Testis (tissue), 3 donors: ENCODE results near the gene TAF1B. TPM values are rescaled to one million over a fixed set of nuclear protein-coding genes. Genes with fewer than 3 reads are reported as not detected.
A peak's percentile ranks its signal among the peaks of the same experiment; 100 is the strongest.

ENCODE experiments used
- DNase-seq: peaks from one replicate; pipeline ENCODE4 v3.0.0-alpha.2; 2019
- H3K27ac ChIP-seq, 2 donors: fragments of 200-600 bp; sonication (generic); one replicate each; pipeline ENCODE4 v1.5.1; 2019
- H3K27me3 ChIP-seq: fragments of 200-600 bp; sonication (generic); one replicate; pipeline ENCODE4 v1.5.1; 2019
- H3K36me3 ChIP-seq: fragments of 200-600 bp; sonication (generic); one replicate; pipeline ENCODE4 v1.5.1; 2017; ENCODE audit warnings: low read depth; ENCODE audit errors: missing control alignments
- H3K4me1 ChIP-seq: fragments of 200-600 bp; sonication (generic); one replicate; pipeline ENCODE4 v1.5.1; 2019
- H3K4me3 ChIP-seq, 2 donors: fragments of 200-600 bp; sonication (generic); one replicate each; pipeline ENCODE4 v1.5.1; 2017 to 2019
- H3K9me3 ChIP-seq: fragments of 200-600 bp; sonication (generic); one replicate; pipeline ENCODE4 v1.5.1; 2017
- POLR2A ChIP-seq: fragments of 450-650 bp; IDR thresholded peaks from one replicate; pipeline ENCODE4 v1.6.1; 2017; ENCODE audit warnings: antibody characterized with exemption, mild to moderate bottlenecking, moderate library complexity
- WGBS, 2 donors: methylation state at CpG; one replicate each; pipeline ENCODE4 v1.1.5; 2018; 5-methylcytosine and 5-hydroxymethylcytosine counted together
- intact Hi-C: fragments of 100-400 bp; cut with DNase I; formaldehyde crosslinking; loops from one replicate; pipeline ENCODE4 v1.15.1; 2023; ENCODE audit warnings: low total_unique reads
- polyA plus RNA-seq: library from polyadenylated mRNA; stranded (reverse); fragments of 350-450 nt; fragmentation: Illumina TruSeq; extraction: RNeasy Lipid Tissue Mini Kit (QIAGEN cat#74804); gene quantifications from one replicate; pipeline ENCODE4 v1.2.3, GENCODE V29; 2014; ENCODE audit warnings: low read depth, low replicate concordance; ENCODE audit not compliant: insufficient read depth
- total RNA-seq, 2 donors: library from RNA; depleted of rRNA; stranded (reverse); fragments of >200 nt; gene quantifications; one replicate each; pipeline ENCODE4 v1.2.3, GENCODE V29; 2016
- TF ChIP-seq, protein P1 (sequence below), 3 experiments: fragments of 450-650 bp in 2 of 3; fragments of 200-600 bp in 1 of 3; sonication (generic) in 1 of 3; IDR thresholded peaks; one replicate each; pipeline ENCODE4 v1.5.1; 2016 to 2019; ENCODE audit warnings: antibody characterized with exemption in 3 of 3, mild to moderate bottlenecking in 2 of 3, moderate library complexity in 1 of 3

The TAF1B gene
- total and polyA plus RNA-seq, 3 donors from 2014 or later = 13.3 to 22.0 (median 22.0) TPM

DNA sequence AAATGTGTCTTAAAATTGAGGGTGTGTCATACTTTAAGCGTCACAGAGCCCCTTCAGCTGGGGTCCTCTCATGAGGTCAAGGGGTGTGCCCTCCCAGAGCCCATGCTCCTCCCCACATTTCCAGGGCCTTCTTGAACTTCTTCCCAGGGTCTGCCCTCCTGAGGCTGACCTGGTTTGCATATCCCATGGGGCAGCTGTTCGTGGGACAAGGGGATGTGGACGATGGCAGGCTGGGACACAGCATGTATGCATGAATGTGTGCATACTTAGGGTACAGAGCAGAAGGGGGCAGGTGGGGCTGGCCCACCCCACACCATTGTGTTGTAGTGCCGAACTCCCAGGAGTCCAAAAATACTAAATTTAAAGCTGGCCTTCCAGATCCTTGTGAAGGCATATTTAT, 46.2 kb upstream of the TAF1B start:
- Histone ChIP-seq H3K9me3 (no peaks in the 10 kb centered on the region), H3K27ac (no peak overlapping the region), H3K27me3 (no peaks in the 10 kb centered on the region), H3K4me3 (no peak overlapping the region), H3K36me3 (no peaks in the 10 kb centered on the region), H3K4me1 (peaks cover 5% of the 10 kb centered on the region)
- intact Hi-C loops = no loop called here
- TF ChIP-seq POLR2A = no peak
- TF ChIP-seq, protein P1, sequence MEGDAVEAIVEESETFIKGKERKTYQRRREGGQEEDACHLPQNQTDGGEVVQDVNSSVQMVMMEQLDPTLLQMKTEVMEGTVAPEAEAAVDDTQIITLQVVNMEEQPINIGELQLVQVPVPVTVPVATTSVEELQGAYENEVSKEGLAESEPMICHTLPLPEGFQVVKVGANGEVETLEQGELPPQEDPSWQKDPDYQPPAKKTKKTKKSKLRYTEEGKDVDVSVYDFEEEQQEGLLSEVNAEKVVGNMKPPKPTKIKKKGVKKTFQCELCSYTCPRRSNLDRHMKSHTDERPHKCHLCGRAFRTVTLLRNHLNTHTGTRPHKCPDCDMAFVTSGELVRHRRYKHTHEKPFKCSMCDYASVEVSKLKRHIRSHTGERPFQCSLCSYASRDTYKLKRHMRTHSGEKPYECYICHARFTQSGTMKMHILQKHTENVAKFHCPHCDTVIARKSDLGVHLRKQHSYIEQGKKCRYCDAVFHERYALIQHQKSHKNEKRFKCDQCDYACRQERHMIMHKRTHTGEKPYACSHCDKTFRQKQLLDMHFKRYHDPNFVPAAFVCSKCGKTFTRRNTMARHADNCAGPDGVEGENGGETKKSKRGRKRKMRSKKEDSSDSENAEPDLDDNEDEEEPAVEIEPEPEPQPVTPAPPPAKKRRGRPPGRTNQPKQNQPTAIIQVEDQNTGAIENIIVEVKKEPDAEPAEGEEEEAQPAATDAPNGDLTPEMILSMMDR (IDR thresholded peaks at IDR 0.05) = no peak
- WGBS, 2 donors = 82 to 94% methylated on average over 4 of the region's 4 CpGs
- DNase-seq = no peak

DNA sequence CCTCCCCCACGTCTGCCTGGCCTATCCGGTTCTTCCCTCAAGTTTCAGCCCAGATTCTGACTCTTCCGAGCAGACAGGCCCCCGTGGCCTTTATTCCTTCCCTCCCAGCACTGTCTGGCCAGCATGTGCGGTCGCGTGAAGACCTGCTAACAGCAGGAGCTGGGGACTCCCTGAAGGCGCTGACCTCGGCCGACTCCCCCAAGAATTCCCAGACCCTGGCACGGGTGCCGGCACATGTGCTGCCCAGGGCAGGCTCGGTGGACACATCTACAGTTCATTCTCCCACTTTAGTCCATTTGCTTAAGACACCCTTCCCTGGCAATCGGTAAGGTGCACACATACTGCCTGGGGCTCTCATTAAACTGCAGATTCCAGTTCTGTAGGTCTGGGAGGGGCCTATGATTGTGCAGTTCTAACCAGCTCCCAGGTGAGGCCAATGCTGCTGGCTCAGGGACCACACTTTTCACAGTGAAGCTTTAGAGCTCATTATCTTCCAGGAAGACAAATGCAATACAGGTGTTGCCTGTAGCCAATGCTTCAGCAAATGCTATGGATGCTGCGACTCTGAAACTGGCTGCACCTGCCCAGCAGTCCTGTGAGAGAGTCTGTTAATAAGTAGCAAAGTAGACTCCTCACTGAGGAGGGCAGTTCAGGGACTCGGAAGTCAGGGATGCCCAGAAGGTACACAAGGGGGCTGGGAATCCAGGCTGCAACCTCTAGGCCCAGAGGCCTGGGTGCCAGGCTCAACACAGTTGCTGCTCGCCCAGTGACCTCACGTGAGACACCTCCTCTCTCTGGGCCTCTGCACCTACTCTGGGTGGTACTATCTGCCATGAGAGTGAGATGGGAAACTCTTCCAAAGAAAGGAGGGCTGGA, 45.4 kb upstream of the TAF1B start:
- no peak for DNase-seq
- 58 to 70% methylated on average over 15 to 16 of the region's 18 CpGs for WGBS, 2 donors
- H3K4me3 ChIP-seq = no peak overlapping the region
- no peaks in the 10 kb centered on the region for H3K36me3 ChIP-seq
- peaks cover 5% of the 10 kb centered on the region for H3K4me1 ChIP-seq
- H3K27ac ChIP-seq = no peak overlapping the region
- H3K27me3 ChIP-seq = no peaks in the 10 kb centered on the region
- TF ChIP-seq POLR2A = no peak
- TF ChIP-seq, protein P1 (IDR thresholded peaks at IDR 0.05) = no peak
- intact Hi-C loops = no loop called here
- H3K9me3 ChIP-seq = no peaks in the 10 kb centered on the region

DNA sequence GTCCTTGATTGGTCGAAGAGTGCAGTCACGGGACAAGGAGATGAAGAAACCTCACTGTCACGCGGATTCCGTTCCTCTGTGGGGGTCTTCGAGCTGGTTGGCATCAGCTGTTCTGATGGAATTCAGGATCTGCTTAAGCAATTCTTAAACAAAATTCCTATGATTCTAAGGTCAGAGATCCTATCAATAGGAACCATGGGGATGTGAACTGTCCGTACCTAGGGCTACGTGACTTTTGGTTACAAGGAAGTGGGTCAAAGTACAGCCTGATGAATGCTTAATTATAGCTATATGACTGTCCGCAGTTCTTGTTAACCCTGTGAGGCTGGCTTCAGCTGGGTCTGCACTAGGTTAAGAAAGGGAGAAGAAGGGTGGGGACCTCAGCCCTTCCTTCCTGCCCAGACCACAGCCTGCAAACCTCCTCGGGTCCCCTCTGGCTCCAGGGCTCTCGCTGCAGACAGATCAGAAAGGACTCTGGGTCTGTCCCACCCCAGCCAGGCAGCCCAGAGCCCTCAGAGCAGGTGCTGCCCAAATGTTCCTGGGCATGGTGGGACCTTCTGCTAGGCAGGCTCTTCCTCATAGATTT, 44.2 kb upstream of the TAF1B start:
- Histone ChIP-seq H3K4me3 (no peak overlapping the region), H3K27ac (no peak overlapping the region), H3K36me3 (no peaks in the 10 kb centered on the region), H3K4me1 (peaks cover 5% of the 10 kb centered on the region), H3K27me3 (no peaks in the 10 kb centered on the region), H3K9me3 (no peaks in the 10 kb centered on the region)
- no peak for DNase-seq
- TF ChIP-seq, protein P1 (IDR thresholded peaks at IDR 0.05) = no peak
- no peak for TF ChIP-seq POLR2A
- WGBS, 2 donors = 80% methylated on average over 11 of the region's 11 CpGs
- intact Hi-C loops = no loop called here

DNA sequence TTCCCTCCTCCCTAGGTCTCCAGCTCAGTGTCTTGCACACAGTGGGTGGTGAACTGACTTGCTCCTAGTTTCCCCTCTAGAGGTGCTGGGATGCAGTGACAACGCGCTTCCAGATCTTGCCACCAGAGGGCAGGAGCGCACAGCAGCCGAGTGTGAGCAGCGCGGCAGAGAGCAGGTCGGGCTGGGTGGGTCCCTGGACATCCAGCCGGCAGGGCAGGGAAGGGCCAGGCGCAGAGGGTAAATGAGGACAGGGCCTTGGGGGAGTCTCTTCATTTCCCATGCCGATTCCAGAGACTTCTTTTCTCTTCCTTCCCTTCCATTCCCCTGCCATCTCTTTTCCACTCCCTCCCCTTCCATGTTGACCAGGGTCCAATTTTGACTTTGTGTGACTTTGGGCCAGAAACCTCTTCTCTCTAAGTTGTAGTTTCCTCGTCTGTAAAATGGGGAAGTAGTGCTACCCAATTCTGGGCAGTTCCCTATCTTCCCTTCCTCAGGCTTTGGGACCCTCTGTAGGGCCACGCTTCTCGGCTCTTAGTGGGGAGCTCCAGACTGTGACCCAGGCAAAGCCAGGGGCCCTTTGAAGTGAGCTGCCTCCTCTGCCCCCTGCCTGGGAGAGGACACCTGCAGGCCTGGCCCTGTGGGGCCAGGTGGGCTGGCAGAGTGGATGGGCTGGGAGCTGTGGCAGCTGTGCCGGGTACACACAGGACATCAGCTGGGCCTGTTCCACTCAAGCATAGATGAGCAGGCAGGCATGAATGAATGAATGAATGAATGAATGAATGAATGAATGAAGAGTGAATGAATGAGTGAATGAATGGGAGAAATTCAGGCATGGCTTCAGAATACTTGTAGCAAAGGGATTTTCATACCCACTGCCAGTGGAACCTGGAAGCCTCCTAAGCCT, 43.3 kb upstream of the TAF1B start:
- Histone ChIP-seq H3K9me3 (no peaks in the 10 kb centered on the region), H3K27me3 (no peaks in the 10 kb centered on the region), H3K4me3 (no peak overlapping the region), H3K36me3 (no peaks in the 10 kb centered on the region), H3K27ac (no peak overlapping the region), H3K4me1 (peaks cover 5% of the 10 kb centered on the region)
- DNase-seq = peak; percentile 91
- no peak for TF ChIP-seq POLR2A
- TF ChIP-seq, protein P1 (IDR thresholded peaks at IDR 0.05) = peak; percentile 89 to 96 (median 94)
- intact Hi-C loops = no loop called here
- WGBS, 2 donors = 37 to 64% methylated on average over 5 to 14 of the region's 14 CpGs
